Stomach (tissue), 4 donors: ENCODE measurements around the gene SLC4A7.

Experiments
- CTCF ChIP-seq, 7 experiments: fragments of 450-650 bp in 4 of 7; fragments of 200-600 bp in 3 of 7; sonication (generic) in 3 of 7; IDR thresholded peaks; one replicate each; pipeline ENCODE4 v1.5.1; 2016 to 2019; ENCODE audit warnings: antibody characterized with exemption in 7 of 7, control low read depth in 2 of 7, mild to moderate bottlenecking in 1 of 7
- EP300 ChIP-seq: sonication (generic); formaldehyde crosslinking; IDR thresholded peaks from one replicate; pipeline ENCODE4 v1.6.1; 2017; ENCODE audit warnings: antibody characterized with exemption
- POLR2A ChIP-seq, 4 donors: fragments of 450-650 bp; IDR thresholded peaks; one replicate each; pipeline ENCODE4 v1.6.1; 2016; ENCODE audit warnings: antibody characterized with exemption in 4 of 4, control low read depth in 2 of 4, mild to moderate bottlenecking in 1 of 4, moderate library complexity in 1 of 4
- POLR2AphosphoS5 ChIP-seq, 3 donors: sonication (generic); formaldehyde crosslinking; IDR thresholded peaks; one replicate each; pipeline ENCODE4 v1.6.1; 2016; ENCODE audit warnings: antibody characterized with exemption in 3 of 3

DNA sequence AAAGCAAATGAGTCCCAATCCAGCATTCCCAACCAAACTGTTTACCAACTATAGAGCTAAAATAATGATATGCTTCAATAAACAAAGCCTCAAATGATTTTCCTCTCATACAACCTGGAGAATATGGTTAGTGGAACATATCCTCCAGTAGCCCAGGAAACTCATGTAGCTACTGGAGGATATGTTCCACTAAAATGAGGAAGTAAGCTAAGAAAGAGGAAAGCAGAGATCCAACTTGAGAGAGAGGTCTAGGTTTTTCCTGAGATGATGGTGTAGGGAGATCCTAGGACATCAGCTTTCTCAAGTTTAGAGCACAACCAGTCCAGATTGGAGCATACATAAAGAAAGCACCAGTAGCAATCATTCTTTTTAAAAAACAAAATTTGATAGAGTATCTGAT lies 44.6 kb upstream of the SLC4A7 start:
- TF ChIP-seq CTCF (IDR thresholded peaks at IDR 0.05) (no peak), POLR2AphosphoS5 (IDR thresholded peaks at IDR 0.05) (no peak), EP300 (no peak), POLR2A (IDR thresholded peaks at IDR 0.05) (no peak)
